ENCODE results near the gene DNAI4. TPM values are rescaled to one million over a fixed set of nuclear protein-coding genes. Genes with fewer than 3 reads are reported as not detected.

Gene DNAI4
- polyA plus RNA-seq, 1 donor, result 3.6 TPM

- WGBS (ENCODE audit: insufficient coverage, low lambda C conversion rate), result 100% methylated on average over 1 of the region's 7 CpGs
- H3K4me3 ChIP-seq (ENCODE audit: low read length), result no peak overlapping the region
- peaks cover 7% of the 10 kb centered on the region for H3K4me1 ChIP-seq (ENCODE audit: control insufficient read depth, insufficient read depth, low read length)
- no peaks in the 10 kb centered on the region for H3K9me3 ChIP-seq (ENCODE audit: control insufficient read depth, low read depth, low read length)
- H3K27ac ChIP-seq (ENCODE audit: low read length), result no peak overlapping the region
- no peaks in the 10 kb centered on the region for H3K36me3 ChIP-seq (ENCODE audit: control insufficient read depth, insufficient read depth, low read length)
- no peaks in the 10 kb centered on the region for H3K27me3 ChIP-seq (ENCODE audit: control insufficient read depth, insufficient read depth, low read length)
- DNase-seq, result no peak
Observed at GRCh38 chr1:66769512-66770229, 155.0 kb downstream of the DNAI4 start.

GRCh38 chr1:66768965-66769364, 155.7 kb downstream of the DNAI4 start:
- 100% methylated on average over 1 of the region's 1 CpG for WGBS (ENCODE audit: insufficient coverage, low lambda C conversion rate)
- DNase-seq, result no peak

GRCh38 chr1:66767626-66768025, 157.0 kb downstream of the DNAI4 start:
- no peak overlapping the region for H3K27ac ChIP-seq (ENCODE audit: low read length)
- H3K27me3 ChIP-seq (ENCODE audit: control insufficient read depth, insufficient read depth, low read length), result no peaks in the 10 kb centered on the region
- peaks cover 7% of the 10 kb centered on the region for H3K4me1 ChIP-seq (ENCODE audit: control insufficient read depth, insufficient read depth, low read length)
- no peaks in the 10 kb centered on the region for H3K36me3 ChIP-seq (ENCODE audit: control insufficient read depth, insufficient read depth, low read length)
- H3K4me3 ChIP-seq (ENCODE audit: low read length), result no peak overlapping the region
- no peaks in the 10 kb centered on the region for H3K9me3 ChIP-seq (ENCODE audit: control insufficient read depth, low read depth, low read length)
- no peak for DNase-seq

More at GRCh38 chr1:66768965-66769364, 155.7 kb downstream of the DNAI4 start:
- Histone ChIP-seq H3K9me3 (ENCODE audit: control insufficient read depth, low read depth, low read length) (no peaks in the 10 kb centered on the region), H3K4me3 (ENCODE audit: low read length) (no peak overlapping the region), H3K4me1 (ENCODE audit: control insufficient read depth, insufficient read depth, low read length) (peaks cover 7% of the 10 kb centered on the region), H3K27me3 (ENCODE audit: control insufficient read depth, insufficient read depth, low read length) (no peaks in the 10 kb centered on the region), H3K27ac (ENCODE audit: low read length) (no peak overlapping the region), H3K36me3 (ENCODE audit: control insufficient read depth, insufficient read depth, low read length) (no peaks in the 10 kb centered on the region)

GRCh38 chr1:66764994-66765578, 159.6 kb downstream of the DNAI4 start:
- H3K4me1 ChIP-seq (ENCODE audit: control insufficient read depth, insufficient read depth, low read length), result peaks cover 7% of the 10 kb centered on the region
- no peak overlapping the region for H3K4me3 ChIP-seq (ENCODE audit: low read length)
- no peak overlapping the region for H3K27ac ChIP-seq (ENCODE audit: low read length)
- H3K36me3 ChIP-seq (ENCODE audit: control insufficient read depth, insufficient read depth, low read length), result no peaks in the 10 kb centered on the region
- WGBS (ENCODE audit: insufficient coverage, low lambda C conversion rate), result 21% methylated on average over 2 of the region's 3 CpGs
- H3K27me3 ChIP-seq (ENCODE audit: control insufficient read depth, insufficient read depth, low read length), result no peaks in the 10 kb centered on the region
- no peaks in the 10 kb centered on the region for H3K9me3 ChIP-seq (ENCODE audit: control insufficient read depth, low read depth, low read length)
- DNase-seq, result peak; percentile 27 to 36

Other genes starting within 250 kb of the DNAI4 start
- 3.3 TPM for gene DYNLT5, start 172.4 kb downstream of the DNAI4 start, polyA plus RNA-seq
- not detected for gene INSL5, start 123.6 kb downstream of the DNAI4 start, polyA plus RNA-seq
- gene MIER1, start 134 bp upstream of the DNAI4 start, polyA plus RNA-seq, result 38.7 TPM
- 56.0 TPM for gene SLC35D1, start 129.3 kb upstream of the DNAI4 start, polyA plus RNA-seq
- gene C1orf141, start 210.1 kb upstream of the DNAI4 start, polyA plus RNA-seq, result 0.22 TPM
- gene IL23R, start 241.6 kb upstream of the DNAI4 start, polyA plus RNA-seq, result 1.1 TPM